ENCODE results near the gene RALGAPA2. TPM values are rescaled to one million over a fixed set of nuclear protein-coding genes. Genes with fewer than 3 reads are reported as not detected.

Gene RALGAPA2
- total and polyA plus RNA-seq, 2 of the 13 experiments (the other 11 are each of a cell fraction or from before 2014, with no cell fraction given): 13.8 to 17.7 TPM

GRCh38 chr20:20363799-20364592 is 348.4 kb downstream of the RALGAPA2 start (continued):
- TF ChIP-seq, protein P1, sequence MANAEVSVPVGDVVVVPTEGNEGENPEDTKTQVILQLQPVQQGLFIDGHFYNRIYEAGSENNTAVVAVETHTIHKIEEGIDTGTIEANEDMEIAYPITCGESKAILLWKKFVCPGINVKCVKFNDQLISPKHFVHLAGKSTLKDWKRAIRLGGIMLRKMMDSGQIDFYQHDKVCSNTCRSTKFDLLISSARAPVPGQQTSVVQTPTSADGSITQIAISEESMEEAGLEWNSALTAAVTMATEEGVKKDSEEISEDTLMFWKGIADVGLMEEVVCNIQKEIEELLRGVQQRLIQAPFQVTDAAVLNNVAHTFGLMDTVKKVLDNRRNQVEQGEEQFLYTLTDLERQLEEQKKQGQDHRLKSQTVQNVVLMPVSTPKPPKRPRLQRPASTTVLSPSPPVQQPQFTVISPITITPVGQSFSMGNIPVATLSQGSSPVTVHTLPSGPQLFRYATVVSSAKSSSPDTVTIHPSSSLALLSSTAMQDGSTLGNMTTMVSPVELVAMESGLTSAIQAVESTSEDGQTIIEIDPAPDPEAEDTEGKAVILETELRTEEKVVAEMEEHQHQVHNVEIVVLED (CRISPR knock-in tag; IDR thresholded peaks at IDR 0.05; ENCODE audit: borderline replicate concordance): no peak
- TF ChIP-seq SALL1 (CRISPR knock-in tag; IDR thresholded peaks at IDR 0.05) (peak; percentile 47; the same call in 1 of the 2 replicates), ZNF367 (CRISPR knock-in tag; IDR thresholded peaks at IDR 0.05; ENCODE audit: borderline replicate concordance) (no peak), ZNF616 (CRISPR knock-in tag; IDR thresholded peaks at IDR 0.05; ENCODE audit: low read depth) (no peak), GABPB1 (CRISPR knock-in tag; IDR thresholded peaks at IDR 0.05) (peak; percentile 64; the same call in 1 of the 2 replicates), ZNF737 (CRISPR knock-in tag; IDR thresholded peaks at IDR 0.05; ENCODE audit: borderline replicate concordance) (0 out of 2 replicates have a peak, but pooled peaks have one; percentile 27), SIN3A (IDR thresholded peaks at IDR 0.05; ENCODE audit: borderline replicate concordance, low read depth, low read length) (no peak), ZMYM4 (CRISPR knock-in tag; IDR thresholded peaks at IDR 0.05) (no peak), ZNF10 (CRISPR knock-in tag; IDR thresholded peaks at IDR 0.05; ENCODE audit: borderline replicate concordance, low read depth) (no peak), SOX13 (IDR thresholded peaks at IDR 0.05) (no peak), SOX13 (CRISPR knock-in tag; conservative IDR thresholded peaks at IDR 0.05 in 1 of 2, IDR thresholded peaks at IDR 0.05 in 1 of 2) (no peak), ZSCAN25 (CRISPR knock-in tag; IDR thresholded peaks at IDR 0.05) (no peak), HMG20B (CRISPR knock-in tag; conservative IDR thresholded peaks at IDR 0.05) (no peak), IRX3 (CRISPR knock-in tag; IDR thresholded peaks at IDR 0.05; ENCODE audit: borderline replicate concordance, low read depth) (no peak), EEA1 (CRISPR knock-in tag; IDR thresholded peaks at IDR 0.05; ENCODE audit: borderline replicate concordance) (no peak), HOXA3 (CRISPR knock-in tag; IDR thresholded peaks at IDR 0.05) (peak; percentile 1; the same call in 1 of the 2 replicates), EED (CRISPR knock-in tag; IDR thresholded peaks at IDR 0.05) (peak; percentile 44; the same call in 1 of the 2 replicates), NFATC3 (CRISPR knock-in tag; IDR thresholded peaks at IDR 0.05) (no peak), SP4 (CRISPR knock-in tag; IDR thresholded peaks at IDR 0.05) (0 out of 2 replicates have a peak, but pooled peaks have one; percentile 31)
- TF ChIP-seq, protein P2, sequence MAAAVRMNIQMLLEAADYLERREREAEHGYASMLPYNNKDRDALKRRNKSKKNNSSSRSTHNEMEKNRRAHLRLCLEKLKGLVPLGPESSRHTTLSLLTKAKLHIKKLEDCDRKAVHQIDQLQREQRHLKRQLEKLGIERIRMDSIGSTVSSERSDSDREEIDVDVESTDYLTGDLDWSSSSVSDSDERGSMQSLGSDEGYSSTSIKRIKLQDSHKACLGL (CRISPR knock-in tag; IDR thresholded peaks at IDR 0.05): 0 out of 2 replicates have a peak, but pooled peaks have one; percentile 28
- TF ChIP-seq, protein P3, sequence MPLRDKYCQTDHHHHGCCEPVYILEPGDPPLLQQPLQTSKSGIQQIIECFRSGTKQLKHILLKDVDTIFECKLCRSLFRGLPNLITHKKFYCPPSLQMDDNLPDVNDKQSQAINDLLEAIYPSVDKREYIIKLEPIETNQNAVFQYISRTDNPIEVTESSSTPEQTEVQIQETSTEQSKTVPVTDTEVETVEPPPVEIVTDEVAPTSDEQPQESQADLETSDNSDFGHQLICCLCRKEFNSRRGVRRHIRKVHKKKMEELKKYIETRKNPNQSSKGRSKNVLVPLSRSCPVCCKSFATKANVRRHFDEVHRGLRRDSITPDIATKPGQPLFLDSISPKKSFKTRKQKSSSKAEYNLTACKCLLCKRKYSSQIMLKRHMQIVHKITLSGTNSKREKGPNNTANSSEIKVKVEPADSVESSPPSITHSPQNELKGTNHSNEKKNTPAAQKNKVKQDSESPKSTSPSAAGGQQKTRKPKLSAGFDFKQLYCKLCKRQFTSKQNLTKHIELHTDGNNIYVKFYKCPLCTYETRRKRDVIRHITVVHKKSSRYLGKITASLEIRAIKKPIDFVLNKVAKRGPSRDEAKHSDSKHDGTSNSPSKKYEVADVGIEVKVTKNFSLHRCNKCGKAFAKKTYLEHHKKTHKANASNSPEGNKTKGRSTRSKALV (CRISPR knock-in tag; IDR thresholded peaks at IDR 0.05): peak; percentile 68; the same call in 1 of the 2 replicates
- TF ChIP-seq, protein P4, sequence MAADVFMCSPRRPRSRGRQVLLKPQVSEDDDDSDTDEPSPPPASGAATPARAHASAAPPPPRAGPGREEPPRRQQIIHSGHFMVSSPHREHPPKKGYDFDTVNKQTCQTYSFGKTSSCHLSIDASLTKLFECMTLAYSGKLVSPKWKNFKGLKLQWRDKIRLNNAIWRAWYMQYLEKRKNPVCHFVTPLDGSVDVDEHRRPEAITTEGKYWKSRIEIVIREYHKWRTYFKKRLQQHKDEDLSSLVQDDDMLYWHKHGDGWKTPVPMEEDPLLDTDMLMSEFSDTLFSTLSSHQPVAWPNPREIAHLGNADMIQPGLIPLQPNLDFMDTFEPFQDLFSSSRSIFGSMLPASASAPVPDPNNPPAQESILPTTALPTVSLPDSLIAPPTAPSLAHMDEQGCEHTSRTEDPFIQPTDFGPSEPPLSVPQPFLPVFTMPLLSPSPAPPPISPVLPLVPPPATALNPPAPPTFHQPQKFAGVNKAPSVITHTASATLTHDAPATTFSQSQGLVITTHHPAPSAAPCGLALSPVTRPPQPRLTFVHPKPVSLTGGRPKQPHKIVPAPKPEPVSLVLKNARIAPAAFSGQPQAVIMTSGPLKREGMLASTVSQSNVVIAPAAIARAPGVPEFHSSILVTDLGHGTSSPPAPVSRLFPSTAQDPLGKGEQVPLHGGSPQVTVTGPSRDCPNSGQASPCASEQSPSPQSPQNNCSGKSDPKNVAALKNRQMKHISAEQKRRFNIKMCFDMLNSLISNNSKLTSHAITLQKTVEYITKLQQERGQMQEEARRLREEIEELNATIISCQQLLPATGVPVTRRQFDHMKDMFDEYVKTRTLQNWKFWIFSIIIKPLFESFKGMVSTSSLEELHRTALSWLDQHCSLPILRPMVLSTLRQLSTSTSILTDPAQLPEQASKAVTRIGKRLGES (CRISPR knock-in tag; IDR thresholded peaks at IDR 0.05; ENCODE audit: borderline replicate concordance): peak; percentile 83; the same call in 1 of the 2 replicates

Data from HepG2 (cell line).